A673 (cell line): ENCODE data around the gene GXYLT1. TPM values are rescaled to one million over a fixed set of nuclear protein-coding genes. Genes with fewer than 3 reads are reported as not detected.

Experiments
- BruUV-seq: library from RNA; stranded (reverse); fragments of 400-500 nt; replicated peaks from 2 replicates; lab custom pipeline; 2021; lab: Mats Ljungman, UMichigan
- CTCF ChIA-PET: fragments of 300-600 bp; sonication (Branson Sonifier 250); formaldehyde crosslinking; loops from one replicate; lab custom pipeline; 2022; ENCODE audit warnings: antibody characterized with exemption; lab: Charles Lee
- POLR2A ChIA-PET: fragments of 300-600 bp; sonication (Branson Sonifier 250); formaldehyde crosslinking; loops from one replicate; lab custom pipeline; 2022; ENCODE audit warnings: antibody characterized with exemption; ENCODE audit not compliant: low non-redundant PET; lab: Charles Lee
- DNase-seq: peaks from one replicate; pipeline ENCODE4 v3.0.0-alpha.2; 2015; ENCODE audit warnings: low spot score
- H3K27ac ChIP-seq: fragments of 200-600 bp; sonication (generic); 2 replicates; pipeline ENCODE4 v1.5.1; 2016; ENCODE audit warnings: mixed run types, low read depth, mild to moderate bottlenecking, mixed read lengths, antibody characterized with exemption, low read length; ENCODE audit not compliant: poor library complexity, severe bottlenecking
- H3K27me3 ChIP-seq: fragments of 200-600 bp; sonication (generic); replicated peaks from 2 replicates; pipeline ENCODE4 v1.6.1; 2017; ENCODE audit warnings: mixed run types, low read depth, mild to moderate bottlenecking, mixed read lengths, antibody characterized with exemption, low read length; ENCODE audit not compliant: insufficient read depth, poor library complexity
- H3K36me3 ChIP-seq: fragments of 200-600 bp; sonication (generic); 2 replicates; pipeline ENCODE4 v1.6.1; 2016; ENCODE audit warnings: mixed run types, mild to moderate bottlenecking, mixed read lengths, antibody characterized with exemption, low read length; ENCODE audit not compliant: insufficient read depth, poor library complexity, severe bottlenecking
- H3K4me1 ChIP-seq: fragments of 200-600 bp; sonication (generic); 2 replicates; pipeline ENCODE4 v1.6.1; 2017; ENCODE audit warnings: mixed run types, mild to moderate bottlenecking, mixed read lengths, antibody characterized with exemption, low read length; ENCODE audit not compliant: insufficient read depth, poor library complexity, severe bottlenecking
- H3K4me3 ChIP-seq: fragments of 200-600 bp; sonication (generic); 2 replicates; pipeline ENCODE4 v1.5.1; 2016; ENCODE audit warnings: low read depth, mixed run types, mild to moderate bottlenecking, mixed read lengths, low read length; ENCODE audit not compliant: poor library complexity, severe bottlenecking
- H3K9me3 ChIP-seq: fragments of 200-600 bp; sonication (generic); 2 replicates; pipeline ENCODE4 v1.6.1; 2016; ENCODE audit warnings: mixed run types, low read depth, mild to moderate bottlenecking, mixed read lengths, antibody characterized with exemption, low read length; ENCODE audit not compliant: poor library complexity, severe bottlenecking
- EZH2 ChIP-seq: fragments of 200-600 bp; sonication (generic); IDR thresholded peaks from 2 replicates; pipeline ENCODE4 v1.6.1; 2017; ENCODE audit warnings: borderline replicate concordance, low read depth, mild to moderate bottlenecking, mixed read lengths, antibody characterized with exemption, low read length; ENCODE audit not compliant: poor library complexity, severe bottlenecking
- intact Hi-C: fragments of 100-400 bp; cut with micrococcal nuclease; formaldehyde crosslinking; loops from one replicate; pipeline ENCODE4 v1.10.0; 2022; ENCODE audit not compliant: unreplicated experiment
- total RNA-seq: library from RNA; stranded (reverse); gene quantifications from 2 replicates; pipeline ENCODE4 v1.2.3, GENCODE V29; 2021
- TF ChIP-seq, protein P1 (sequence below): fragments of 300-800, 200-600 bp; sonication (generic); conservative IDR thresholded peaks from 2 replicates; pipeline ENCODE4 v1.5.1; 2017; ENCODE audit warnings: low read depth, mild to moderate bottlenecking, antibody characterized with exemption, low read length, moderate library complexity, mixed read lengths

GXYLT1 gene
- total RNA-seq, 1 experiment from 2014 or later: 25.0 TPM

DNA sequence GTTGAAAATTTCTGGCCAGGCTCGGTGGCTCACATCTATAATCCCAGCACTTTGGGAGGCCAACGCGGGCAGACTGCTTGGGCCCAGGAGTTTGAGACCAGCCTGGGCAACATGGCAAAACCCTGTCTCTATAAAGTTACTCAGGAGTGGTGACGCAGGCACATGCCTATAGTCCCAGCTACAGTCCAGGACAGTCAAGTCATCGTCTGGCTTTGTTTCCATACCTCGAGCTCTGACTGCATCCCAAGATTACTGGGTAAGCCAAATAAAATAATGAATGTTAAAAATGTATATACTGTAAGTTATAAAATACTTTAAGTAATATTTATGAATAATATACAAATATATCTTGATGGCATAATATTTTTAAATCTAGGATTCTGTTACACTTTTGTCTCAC, 23.0 kb upstream of the GXYLT1 start:
- H3K27ac ChIP-seq: no peak overlapping the region
- DNase-seq: no peak
- H3K36me3 ChIP-seq: no peaks in the 10 kb centered on the region
- intact Hi-C loops: loop anchor here (10.0 kb wide), 1 partner anchor 63 kb away; no protein-coding TSS in a partner anchor
- no peak overlapping the region for H3K4me3 ChIP-seq
- CTCF ChIA-PET: no interaction called here
- no peaks in the 10 kb centered on the region for H3K27me3 ChIP-seq
- no TSS peak for BruUV-seq
- H3K9me3 ChIP-seq: no peaks in the 10 kb centered on the region
- TF ChIP-seq, protein P1, sequence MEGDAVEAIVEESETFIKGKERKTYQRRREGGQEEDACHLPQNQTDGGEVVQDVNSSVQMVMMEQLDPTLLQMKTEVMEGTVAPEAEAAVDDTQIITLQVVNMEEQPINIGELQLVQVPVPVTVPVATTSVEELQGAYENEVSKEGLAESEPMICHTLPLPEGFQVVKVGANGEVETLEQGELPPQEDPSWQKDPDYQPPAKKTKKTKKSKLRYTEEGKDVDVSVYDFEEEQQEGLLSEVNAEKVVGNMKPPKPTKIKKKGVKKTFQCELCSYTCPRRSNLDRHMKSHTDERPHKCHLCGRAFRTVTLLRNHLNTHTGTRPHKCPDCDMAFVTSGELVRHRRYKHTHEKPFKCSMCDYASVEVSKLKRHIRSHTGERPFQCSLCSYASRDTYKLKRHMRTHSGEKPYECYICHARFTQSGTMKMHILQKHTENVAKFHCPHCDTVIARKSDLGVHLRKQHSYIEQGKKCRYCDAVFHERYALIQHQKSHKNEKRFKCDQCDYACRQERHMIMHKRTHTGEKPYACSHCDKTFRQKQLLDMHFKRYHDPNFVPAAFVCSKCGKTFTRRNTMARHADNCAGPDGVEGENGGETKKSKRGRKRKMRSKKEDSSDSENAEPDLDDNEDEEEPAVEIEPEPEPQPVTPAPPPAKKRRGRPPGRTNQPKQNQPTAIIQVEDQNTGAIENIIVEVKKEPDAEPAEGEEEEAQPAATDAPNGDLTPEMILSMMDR: no peak
- TF ChIP-seq EZH2: no peak
- no peaks in the 10 kb centered on the region for H3K4me1 ChIP-seq
- POLR2A ChIA-PET: interaction anchor here (0.6 kb wide), 1 partner anchor 21 kb away, joined by 4 read pairs; no protein-coding TSS in a partner anchor

DNA sequence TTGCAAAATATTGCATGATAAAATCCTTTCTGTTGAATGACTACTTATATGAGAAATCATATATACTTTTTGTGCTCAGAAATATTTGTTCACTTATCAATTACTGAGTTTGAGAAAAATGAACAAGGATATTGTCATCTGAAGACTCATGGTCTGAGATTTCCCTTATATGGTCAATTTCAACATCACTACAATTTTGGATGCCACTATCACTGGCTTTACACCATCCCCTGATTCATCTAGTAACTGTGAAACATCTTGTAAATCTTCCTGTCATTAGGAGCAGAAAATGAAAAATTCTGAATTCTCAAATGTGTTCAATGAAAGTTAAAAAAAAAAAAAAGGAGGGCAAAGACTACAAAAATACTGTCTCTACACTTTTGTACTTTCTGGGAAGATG, 21.8 kb upstream of the GXYLT1 start:
- Histone ChIP-seq H3K9me3 (no peaks in the 10 kb centered on the region), H3K27me3 (no peaks in the 10 kb centered on the region), H3K4me1 (no peaks in the 10 kb centered on the region), H3K36me3 (no peaks in the 10 kb centered on the region), H3K4me3 (no peak overlapping the region), H3K27ac (no peak overlapping the region)
- CTCF ChIA-PET: no interaction called here
- TF ChIP-seq, protein P1: no peak
- TF ChIP-seq EZH2: no peak
- POLR2A ChIA-PET: no interaction called here
- no peak for DNase-seq
- BruUV-seq: no TSS peak
- intact Hi-C loops: loop anchor here (10.0 kb wide), 1 partner anchor 62 kb away; no protein-coding TSS in a partner anchor

DNA sequence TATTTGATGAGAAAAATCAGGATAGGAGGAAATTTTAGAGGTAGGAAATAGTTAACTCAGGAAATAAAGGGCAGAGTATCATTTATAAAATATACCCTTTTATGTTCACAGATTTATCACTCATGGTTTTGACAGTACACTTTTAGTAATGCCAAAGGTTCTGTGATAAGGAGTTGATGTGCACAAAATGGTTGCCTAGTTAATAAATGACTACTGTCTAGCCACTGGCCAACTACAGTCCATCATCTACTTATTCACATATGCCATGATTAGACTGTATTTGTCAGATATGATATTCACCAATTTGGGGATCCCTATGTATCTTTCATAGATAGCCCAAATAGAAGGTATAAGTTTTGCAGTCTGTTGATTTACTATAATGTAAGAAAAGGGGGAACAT, 19.2 kb upstream of the GXYLT1 start:
- peaks cover 15% of the 10 kb centered on the region for H3K36me3 ChIP-seq
- H3K9me3 ChIP-seq: no peaks in the 10 kb centered on the region
- no peaks in the 10 kb centered on the region for H3K27me3 ChIP-seq
- no TSS peak for BruUV-seq
- no peak overlapping the region for H3K4me3 ChIP-seq
- intact Hi-C loops: loop anchor here (10.0 kb wide), 1 partner anchor 59 kb away; no protein-coding TSS in a partner anchor
- no peaks in the 10 kb centered on the region for H3K4me1 ChIP-seq
- H3K27ac ChIP-seq: no peak overlapping the region
- ChIA-PET POLR2A (no interaction called here), CTCF (no interaction called here)
- no peak for DNase-seq
- TF ChIP-seq, protein P1: no peak
